Smooth muscle cell of the brain vasculature (primary cell): Measurements from ENCODE around the gene TACC2.

Experiments used
- DNase-seq: peaks from one replicate; pipeline ENCODE4 v3.0.0-alpha.2; 2012; ENCODE audit warnings: low read depth, low spot score

The TACC2 gene

DNA sequence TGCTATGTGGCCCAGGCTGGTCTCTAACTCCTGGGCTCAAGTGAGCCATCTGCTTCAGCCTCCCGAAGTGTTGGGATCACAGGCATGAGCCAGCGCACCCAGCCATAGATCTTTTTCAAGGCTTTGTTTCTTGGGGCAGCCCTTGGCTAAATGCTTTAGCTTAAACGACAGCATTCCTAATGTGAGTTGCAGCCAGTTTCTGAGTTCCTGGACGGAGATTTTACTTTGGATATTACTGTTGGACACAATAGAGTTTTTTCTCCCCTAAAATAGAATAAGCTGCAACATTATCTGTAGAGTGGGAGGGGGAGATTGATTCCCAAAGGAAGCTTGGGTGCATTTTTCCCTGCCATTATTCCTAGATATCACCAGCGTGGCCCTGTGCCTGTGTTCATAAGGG, 179.1 kb downstream of the TACC2 start:
- DNase-seq: no peak

DNA sequence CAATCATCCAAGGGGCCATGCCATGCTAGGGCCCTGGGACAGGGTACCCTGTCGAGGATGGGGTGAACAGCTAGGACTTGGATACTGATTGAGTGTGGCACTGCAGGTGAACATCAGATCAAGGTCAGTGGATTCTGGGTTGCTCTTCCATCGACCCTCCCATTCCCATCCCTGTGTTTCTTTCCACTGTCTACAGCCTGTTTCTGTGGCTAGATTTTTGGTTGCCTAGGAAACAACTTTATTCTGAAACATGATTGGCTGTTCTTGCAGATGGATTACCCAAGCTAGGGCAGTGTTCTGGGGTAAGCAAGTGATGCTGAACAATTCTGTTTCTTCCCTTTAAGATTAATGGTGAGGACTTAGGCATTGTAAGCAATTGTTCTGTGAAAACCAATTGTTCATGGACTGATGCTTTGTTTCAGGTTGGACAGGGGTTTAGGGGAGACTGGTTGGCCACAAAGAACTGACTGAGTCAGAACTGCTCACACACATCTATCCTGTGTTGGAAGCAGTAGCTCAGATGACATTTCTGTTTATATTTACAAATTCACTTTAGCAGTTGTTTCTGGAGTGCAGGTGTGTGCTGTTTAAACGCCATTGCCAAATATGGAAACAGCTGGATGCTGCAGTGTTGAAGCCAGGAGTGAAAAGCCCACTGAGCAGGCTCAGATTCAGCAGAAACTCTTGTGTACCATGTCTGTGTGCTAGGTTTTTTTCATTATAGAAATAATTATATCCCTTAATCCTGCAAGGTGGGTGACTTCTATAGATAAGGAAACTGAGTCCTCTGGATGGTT, 179.8 kb downstream of the TACC2 start:
- DNase-seq: no peak

DNA sequence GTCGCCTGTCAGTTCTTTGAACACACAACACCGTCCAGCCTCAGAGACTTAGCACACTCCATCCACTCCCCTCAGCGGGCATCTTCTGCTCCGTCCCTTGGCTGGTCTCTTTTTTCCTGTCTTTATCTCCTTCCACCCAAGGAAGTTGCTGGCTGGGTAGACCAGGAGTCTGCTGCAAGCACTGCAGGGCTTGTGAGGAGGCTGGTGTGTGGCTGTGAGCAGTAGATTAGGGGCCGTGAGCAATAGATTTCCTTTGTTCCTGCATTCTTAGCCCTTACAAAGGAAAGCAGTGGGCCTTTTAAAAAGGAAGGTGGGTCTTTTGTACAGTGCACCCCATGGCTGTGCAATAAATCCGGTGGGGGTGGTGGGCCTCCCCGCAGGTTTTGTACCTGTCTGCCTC, 181.8 kb downstream of the TACC2 start:
- DNase-seq: no peak

DNA sequence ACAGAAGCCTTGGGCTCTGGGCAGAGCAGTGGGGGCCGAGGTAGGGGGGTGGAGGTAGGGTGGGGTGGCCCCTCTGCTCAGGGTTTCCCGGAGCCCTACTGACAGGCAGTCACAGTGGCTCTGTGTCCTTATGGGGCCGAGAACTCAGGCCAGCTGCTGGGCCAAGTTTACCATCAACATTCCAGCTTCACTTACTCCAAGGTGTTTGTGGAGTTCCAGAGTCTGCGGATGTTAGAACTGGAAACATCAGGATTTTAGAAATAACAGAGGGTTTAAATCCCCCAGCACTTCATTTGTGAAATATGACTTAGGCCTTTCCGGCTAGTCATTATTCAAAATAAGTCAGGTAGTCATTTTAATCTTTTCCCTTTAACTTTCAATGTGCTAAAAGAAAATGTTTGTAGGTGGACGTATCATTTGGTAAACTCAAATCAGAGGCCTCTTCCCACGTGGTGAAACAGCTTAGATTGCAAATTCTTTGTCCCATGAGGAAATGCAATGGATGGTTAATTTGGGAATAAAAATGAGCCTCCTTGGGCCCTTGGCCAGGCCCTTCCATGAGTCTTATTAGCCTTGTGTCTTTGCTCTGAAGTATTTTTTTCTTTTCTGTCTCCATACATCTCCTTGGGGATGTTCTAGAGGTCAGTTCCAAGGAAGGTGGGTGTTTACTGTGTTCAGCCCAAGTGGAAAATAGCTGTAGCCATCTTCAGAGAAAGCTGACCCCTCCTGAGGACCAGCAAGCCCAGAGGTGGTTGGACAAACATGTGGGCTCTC, 182.5 kb downstream of the TACC2 start:
- DNase-seq: no peak

DNA sequence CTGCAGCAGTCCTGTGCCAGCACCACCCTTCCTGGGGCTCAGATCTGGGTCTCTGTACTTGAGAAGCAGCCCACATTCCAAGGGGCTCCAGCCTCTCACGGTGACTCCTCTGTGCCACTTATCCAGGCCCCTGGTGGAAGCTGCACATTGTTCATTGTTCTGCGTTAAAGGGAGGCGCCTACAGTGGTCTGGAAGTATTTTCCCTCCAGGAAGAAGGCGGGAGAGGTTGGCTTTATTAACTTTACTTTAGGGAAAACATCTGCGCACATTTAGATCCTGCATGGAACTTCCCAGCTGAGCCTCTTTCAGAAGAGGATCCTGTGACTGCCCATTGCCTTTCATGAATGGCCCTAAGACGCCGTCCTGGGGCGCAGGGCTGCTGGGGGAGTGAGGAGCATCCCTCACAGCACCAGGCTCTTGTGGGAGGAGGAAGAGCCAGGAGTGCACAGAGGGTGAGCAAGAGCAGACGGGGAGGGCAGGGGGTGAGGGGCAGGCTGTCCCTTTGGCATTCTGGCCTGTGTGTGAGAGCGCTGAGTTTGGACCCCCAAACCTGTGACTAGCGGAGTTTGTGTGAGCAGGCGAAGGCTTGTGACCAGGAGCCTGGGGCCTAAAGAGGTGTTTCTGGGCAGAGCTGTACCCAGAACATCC, 183.5 kb downstream of the TACC2 start:
- no peak for DNase-seq

DNA sequence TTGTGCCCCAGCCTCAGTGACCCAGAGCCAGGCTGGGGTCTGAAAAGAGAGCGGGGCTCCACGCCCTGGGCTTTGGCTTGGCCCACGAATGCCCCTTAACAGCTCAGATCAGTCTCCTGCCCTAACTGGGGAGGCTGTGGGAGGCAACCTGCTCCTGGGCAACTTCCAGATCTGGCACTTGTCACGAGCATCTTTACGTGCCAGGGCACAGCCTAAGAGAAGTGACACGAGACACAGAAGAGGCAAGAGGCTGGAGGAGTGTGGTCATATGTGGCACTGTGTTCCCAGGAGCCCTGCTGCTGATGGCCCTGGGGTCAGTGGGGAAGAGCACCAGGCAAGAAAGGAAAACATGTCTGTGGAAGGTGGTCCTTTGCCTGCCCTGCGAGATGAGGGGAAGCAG, 184.4 kb downstream of the TACC2 start:
- DNase-seq: no peak

DNA sequence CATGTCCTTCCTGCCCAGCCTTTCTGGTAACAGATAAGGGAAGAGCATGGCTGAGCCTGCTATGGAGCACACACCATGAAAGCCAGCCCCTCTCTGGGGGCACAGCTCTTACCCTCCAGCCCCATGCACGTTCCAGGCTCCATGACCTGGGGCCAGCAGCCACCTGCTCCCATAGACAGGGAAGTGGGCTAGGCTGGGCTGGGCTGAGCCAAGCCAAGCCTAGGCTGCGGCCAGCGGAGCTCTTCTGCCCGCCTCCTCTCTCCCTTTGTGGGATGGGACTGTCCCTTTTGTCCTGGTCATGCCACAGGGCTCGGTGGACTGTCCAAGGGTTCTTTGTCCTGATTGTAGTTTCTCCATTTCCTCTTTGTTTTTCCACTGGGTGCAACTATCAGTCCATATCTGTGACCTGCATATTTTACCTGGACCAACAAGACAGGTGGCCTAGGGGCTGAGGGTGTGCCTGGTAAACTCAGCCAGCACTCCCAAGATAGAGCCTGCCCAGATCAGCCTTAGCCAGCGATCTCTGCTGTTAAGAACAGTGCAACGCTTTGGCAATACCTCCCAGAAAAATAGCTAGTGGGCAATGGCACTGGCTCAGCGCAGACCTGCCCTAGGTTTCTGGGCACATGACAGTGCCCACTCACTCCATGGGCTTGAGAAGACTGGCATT, 184.9 kb downstream of the TACC2 start:
- no peak for DNase-seq

DNA sequence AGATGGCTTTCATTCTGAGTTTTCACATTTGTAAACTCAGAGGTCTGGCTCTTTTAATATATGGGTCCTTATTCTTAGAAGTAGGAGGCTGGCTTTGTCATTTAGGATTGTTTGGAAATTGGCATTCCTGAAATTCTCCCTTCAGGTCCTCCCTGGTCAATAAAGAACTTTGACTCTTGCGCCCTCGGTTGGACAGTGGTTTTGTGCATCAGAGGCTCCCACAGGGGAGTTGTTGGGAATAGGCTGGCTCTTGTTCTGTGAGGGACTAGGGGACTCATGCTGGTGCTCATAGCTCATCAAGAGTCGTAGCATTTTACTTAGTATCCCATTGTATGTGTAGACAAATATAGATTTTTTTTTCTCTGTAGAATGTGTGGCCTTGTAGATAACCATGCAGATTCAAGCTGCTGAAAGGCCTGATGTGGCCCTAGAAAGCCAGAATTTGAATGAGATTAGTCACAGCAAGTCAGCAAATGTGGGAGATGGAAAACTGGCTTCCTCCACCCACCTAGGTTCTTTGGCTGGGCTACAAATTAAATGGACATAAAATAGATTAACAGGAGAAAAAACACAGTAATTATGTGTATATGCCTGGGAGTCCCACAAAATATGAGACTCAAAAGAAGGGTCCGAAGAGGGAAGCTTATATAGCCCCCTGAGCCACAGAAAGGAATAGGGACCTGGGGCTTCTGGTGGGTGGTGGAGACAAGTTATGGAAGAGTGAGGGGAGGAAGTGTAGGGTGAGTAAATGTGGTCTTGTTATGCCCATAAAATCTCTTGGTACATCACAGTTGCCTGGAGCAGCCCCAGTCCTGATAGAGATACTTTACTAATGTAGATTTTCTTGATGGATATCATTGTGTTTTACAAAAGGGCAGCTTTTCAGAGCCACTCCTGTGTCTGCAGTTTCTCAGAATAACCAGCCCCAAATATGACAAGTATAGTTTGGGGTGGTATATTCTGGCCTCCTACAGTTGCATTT, 187.6 kb downstream of the TACC2 start:
- no peak for DNase-seq

DNA sequence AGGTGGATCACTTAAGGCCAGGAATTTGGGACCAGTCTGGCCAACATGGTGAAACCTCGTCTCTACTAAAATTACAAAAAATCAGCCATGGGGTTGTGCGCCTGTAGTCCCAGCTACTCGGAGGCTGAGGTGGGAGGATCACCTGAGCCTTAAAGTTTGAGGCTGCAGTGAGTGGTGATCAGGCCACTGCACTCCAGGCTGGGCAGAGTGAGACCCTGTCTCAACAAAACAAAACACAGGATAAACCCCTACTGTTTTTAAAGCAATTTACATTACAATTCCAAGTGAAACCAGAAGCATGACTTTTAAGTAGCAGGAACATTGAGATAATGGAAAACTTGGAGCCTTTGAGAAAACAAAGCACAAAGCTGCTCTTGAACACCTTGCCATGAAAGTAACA, 189.7 kb downstream of the TACC2 start:
- DNase-seq: no peak

DNA sequence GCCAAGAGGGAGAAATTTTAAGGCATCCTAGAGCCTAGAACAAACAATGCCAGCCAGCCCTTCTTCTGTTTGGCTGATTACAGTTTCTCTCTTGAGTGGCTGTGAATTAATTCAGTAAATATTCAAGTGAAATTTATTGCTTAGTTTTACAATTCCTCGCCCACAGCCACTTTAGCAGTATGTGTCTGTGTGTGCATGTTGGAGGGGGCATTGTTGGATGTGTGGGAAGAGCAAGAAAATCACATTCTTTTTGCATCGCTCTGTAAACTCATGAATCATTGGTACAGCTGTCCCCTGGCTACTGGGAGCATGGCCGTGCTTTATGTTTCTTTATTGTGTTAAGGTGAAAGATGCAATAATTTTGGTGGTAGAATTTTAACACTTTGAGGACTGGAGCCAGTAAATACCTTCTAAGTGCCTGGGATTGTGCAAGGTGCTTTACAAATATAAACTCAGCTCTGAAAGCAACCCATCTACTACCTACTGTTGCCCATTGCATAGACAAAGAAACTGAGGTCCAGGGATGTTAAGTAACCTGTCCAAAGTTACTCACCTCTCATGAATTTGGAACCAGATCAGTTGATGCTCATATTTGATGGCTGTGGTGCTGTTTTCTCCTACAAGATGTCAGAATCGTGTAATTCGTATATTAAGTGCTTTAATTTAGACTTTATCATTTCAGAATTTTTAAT, 192.2 kb downstream of the TACC2 start:
- no peak for DNase-seq

DNA sequence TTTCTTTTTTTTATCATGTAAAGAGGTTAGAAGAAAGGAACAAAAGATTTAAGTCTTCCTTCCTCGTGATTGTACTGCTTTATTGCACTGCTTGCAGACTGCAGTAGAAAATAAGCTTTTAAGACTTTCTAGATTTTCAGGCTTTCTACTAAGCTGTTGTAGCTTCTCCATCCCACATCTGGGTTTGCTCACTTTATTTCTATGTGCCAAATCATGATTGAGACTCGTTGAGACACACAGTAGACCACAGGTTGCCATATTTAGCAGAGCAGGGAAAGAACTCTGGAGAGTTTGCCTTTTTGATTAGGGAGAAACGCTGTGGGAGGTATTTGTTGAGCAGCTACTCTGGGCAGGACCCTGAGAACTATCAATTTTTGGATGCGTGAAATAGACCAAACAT, 192.9 kb downstream of the TACC2 start:
- no peak for DNase-seq

DNA sequence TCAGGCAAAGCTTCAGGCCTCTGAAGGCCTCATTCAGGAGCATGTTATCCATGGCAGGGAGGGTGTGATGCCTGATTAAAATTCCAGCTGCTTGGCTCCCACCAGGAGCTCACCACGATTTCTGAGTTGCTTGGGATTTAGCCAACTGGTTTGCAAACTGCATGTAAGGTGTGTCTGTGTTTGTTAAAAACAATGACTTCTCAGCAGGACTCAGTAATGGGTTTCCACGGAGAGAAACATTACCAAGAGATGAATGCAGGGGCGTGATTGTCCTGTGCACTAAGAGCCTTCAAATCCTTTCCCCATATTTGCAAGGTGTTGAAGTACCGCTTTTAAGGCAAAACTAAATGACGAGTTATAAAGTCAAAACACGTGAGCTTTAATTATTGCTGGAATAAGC, 193.3 kb downstream of the TACC2 start:
- DNase-seq: no peak

DNA sequence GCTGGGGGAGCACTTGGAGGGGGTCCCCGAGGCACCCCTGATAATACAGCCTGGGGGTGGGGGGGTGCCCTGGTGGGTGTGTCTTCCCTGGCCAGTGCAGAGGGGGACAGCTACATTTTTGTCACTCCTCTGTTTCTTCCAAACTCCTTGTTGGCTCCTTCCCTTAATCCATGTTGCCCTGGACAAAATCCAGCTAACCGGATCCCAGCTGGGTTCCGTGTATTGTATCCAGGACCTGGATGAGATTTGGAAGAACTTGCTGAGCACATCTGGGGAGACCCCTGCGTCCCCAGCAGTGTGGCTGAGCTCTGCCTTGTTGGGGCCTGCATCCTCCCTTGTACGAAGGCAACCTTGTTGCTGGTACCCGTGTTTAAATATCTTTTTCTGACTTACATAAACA, 195.3 kb downstream of the TACC2 start:
- no peak for DNase-seq

DNA sequence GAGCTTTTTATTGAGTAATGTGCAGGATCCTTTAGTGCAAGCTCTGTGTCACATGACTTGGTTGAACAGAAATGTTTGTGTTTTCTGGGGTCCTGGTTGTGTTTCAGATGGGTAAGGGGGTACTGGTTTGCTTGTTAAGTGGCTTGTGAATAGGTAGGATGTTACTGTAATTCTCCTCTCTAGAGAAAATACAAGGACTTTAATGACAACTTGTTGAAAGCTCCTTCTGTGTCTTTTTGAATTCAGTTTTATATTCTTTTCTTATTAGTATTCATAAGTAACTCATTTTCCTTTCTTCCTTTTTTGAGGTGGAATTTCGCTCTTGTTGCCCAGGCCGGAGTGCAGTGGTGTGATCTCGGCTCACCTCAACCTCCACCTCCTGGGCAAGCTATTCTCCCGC, 196.7 kb downstream of the TACC2 start:
- DNase-seq: no peak

DNA sequence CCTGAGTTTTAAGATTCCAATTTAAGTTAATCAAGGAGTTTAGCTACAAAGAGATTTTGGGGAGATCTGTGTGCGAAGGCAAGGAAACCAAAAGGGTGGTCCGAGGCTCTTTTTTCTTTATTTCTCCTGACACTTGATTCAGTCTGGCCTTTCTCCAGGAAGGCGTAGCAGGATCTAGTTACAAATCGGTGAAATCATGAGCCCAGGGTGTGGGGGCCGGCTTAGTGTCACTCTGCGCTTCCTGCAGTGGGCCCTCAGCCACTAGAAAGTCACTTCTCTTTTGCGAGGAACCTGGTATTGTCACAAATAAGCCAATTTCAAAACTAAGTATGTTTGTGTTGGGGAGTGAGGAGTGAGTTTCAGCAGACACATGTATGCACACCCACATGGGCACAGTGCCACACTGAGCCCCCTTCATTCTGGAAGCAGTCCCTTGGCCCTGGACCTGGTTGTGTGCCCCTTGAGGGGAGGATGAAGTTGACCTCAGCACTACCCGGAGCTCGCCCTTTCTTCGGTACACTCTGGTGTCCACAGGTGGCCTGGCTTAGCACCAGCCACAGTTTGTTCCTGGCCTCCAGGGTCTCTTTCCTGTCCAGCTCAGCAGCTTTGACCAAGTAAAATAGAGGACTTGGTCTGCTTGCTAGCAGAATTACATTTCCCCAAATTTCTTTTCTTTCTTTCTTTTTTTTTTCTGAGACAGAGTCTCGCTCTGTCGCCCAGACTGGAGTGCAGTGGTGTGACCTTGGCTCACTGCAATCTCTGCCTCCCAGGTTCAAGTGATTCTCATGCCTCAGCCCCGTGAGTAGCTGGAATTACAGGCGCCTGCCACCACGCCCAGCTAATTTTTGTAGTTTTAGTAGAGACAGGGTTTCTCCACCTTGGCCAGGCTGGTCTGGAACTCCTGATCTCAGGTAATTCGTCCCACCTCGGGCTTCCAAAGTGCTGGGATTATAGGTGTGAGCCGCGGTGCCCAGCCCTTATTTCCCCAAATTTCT, 198.2 kb downstream of the TACC2 start:
- DNase-seq: no peak

DNA sequence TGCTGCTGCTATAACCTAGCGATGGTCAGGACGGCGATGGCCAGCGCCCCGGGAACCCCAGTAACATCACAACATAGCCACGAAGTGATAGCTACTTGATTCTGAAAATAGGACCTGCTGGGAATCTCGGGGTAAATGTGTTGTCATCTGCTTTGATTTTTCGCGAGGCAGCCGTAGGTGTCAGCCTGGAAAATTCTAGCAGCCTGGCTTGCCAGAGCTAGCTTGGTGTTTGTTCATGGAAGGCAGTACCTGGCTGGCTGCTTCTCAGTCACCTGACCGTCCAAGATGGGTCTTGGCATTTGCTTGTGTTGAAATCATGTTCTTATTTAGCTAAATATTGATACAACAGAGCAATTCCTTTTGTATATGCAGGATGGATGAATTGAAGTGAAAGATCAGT, 199.7 kb downstream of the TACC2 start:
- no peak for DNase-seq

DNA sequence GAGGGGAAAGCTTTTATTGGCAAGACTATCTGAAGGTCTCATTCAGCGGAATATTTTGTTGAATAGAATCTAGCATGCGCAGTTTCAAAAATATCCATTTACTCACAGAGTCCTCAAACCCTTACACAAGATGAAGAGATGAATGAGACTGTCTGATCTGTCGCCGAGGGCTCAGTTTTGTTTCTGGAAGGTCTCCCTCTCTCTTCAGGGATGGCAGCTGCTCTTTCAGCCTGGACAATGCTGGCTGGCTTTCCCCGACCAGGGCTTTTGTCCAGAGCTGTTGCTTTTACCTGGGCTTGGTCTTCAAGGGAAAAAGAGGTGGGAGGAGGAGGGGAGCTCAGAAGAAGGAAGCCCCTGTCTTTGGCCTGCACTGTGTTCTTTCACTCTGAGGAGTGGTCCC, 200.2 kb downstream of the TACC2 start:
- no peak for DNase-seq

DNA sequence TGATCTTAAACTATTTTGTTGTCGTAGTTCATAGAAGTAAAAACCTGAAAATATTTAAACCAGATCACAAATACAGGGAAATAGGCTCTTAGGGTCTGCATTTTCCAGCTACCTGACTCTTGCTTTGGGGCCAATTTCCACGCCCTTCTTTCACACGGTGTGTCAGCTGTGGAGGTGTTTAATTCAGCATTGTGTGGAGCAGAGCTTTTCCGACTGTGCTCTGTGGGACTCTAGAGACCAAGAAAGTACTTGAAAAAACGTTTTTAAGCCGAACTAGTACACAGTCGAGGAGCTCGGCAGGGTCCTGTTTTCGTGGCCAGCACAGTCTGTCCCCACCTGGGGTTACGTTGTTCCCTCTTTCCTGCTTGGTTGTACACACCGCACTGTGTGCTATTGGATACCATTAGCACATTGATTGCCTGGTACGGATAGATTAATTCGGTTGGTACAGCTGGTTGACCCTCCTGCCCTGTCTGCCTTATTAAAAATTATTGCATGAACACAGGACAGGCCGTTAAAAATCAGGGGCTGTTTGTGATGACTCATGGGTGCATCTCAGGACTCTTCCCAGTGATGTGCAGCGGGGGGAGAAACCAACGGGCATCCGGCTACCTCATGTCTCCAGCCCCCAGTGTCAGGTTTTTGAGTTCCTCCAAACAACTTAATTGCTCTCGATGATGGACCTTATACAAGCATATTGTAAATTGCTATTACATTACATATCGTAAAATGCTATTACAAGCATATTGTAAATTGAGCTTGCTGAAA, 201.4 kb downstream of the TACC2 start:
- DNase-seq: no peak
